ENCODE results near the gene STARD13. TPM values are rescaled to one million over a fixed set of nuclear protein-coding genes. Genes with fewer than 3 reads are reported as not detected.

The STARD13 gene
- total RNA-seq, 1 experiment from 2014 or later = 2.1 TPM

DNA sequence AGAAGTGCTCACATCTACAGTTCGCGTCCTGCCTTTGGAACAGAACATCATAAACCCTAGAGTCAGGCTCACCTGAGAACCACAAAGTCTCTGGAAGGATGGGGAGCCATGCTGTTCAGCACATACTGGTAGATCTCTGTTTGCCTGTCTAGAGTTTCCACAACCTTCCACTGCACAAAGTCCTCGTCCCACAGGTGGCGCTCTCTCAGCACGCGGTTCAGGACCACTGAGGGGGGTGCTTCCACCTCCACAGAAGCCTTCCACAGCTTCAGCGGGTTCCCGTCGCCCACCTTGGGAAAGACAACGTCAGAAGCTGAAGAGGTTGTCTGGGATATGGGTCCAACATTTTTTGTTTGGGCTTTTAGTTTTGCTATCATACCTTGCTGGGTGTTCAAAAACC is 175.8 kb downstream of the STARD13 start:
- H3K18ac ChIP-seq (ENCODE audit: insufficient read length, low read depth, low read length) = no peak overlapping the region
- no peak overlapping the region for H3K56ac ChIP-seq (ENCODE audit: insufficient read length, low read depth, low read length)
- TF ChIP-seq, protein P1, sequence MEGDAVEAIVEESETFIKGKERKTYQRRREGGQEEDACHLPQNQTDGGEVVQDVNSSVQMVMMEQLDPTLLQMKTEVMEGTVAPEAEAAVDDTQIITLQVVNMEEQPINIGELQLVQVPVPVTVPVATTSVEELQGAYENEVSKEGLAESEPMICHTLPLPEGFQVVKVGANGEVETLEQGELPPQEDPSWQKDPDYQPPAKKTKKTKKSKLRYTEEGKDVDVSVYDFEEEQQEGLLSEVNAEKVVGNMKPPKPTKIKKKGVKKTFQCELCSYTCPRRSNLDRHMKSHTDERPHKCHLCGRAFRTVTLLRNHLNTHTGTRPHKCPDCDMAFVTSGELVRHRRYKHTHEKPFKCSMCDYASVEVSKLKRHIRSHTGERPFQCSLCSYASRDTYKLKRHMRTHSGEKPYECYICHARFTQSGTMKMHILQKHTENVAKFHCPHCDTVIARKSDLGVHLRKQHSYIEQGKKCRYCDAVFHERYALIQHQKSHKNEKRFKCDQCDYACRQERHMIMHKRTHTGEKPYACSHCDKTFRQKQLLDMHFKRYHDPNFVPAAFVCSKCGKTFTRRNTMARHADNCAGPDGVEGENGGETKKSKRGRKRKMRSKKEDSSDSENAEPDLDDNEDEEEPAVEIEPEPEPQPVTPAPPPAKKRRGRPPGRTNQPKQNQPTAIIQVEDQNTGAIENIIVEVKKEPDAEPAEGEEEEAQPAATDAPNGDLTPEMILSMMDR (conservative IDR thresholded peaks at IDR 0.05) = peak; percentile 67
- no peaks in the 10 kb centered on the region for H3K4me1 Mint-ChIP-seq
- no peak overlapping the region for H2BK5ac ChIP-seq (ENCODE audit: insufficient read length, low read length)
- no peak overlapping the region for H3K14ac ChIP-seq (ENCODE audit: insufficient read depth, low read length)
- no peaks in the 10 kb centered on the region for H3K9me3 ChIP-seq (ENCODE audit: control insufficient read depth, low read depth, low read length)
- H3K79me2 ChIP-seq (ENCODE audit: insufficient read depth, low read length) = no peaks in the 10 kb centered on the region
- no peak overlapping the region for H3K4ac ChIP-seq (ENCODE audit: low read depth, low read length)
- H2AFZ ChIP-seq (ENCODE audit: low read length) = no peak overlapping the region
- no peak overlapping the region for H2BK15ac ChIP-seq (ENCODE audit: low read depth, low read length)
- no peak overlapping the region; a peak in 1 of 7 replicates for H3K27ac Mint-ChIP-seq
- H3K27me3 Mint-ChIP-seq (ENCODE audit: low read depth) = no peaks in the 10 kb centered on the region
- no peak overlapping the region for H2BK20ac ChIP-seq (ENCODE audit: low read depth, low read length, poor library complexity, severe bottlenecking)
- H3K9me3 Mint-ChIP-seq = no peaks in the 10 kb centered on the region
- H3K36me3 Mint-ChIP-seq (ENCODE audit: insufficient read depth in 1 of 3, low read depth in 3 of 3) = peaks cover 0 to 7% (median 0%) of the 10 kb centered on the region in 3 experiments; a peak in 2 of 7 replicates
- H2AK5ac ChIP-seq (ENCODE audit: insufficient read length, low read length) = no peak overlapping the region
- H4K5ac ChIP-seq (ENCODE audit: insufficient read length, low read depth, low read length) = no peak overlapping the region
- no CpG with 5 or more reads among the region's 10 CpGs for WGBS (ENCODE audit: extremely low coverage, insufficient read length, low lambda C conversion rate)
- H3K9ac ChIP-seq (ENCODE audit: extremely low read depth, insufficient read length, low read length) = no peak overlapping the region
- H3K4me3 Mint-ChIP-seq = no peak overlapping the region
- no peak overlapping the region for H2BK120ac ChIP-seq (ENCODE audit: low read depth, low read length, poor library complexity, severe bottlenecking)
- DNase-seq = peak; percentile 52
- 0 out of 2 replicates have a peak, but pooled peaks cover 2% of the 10 kb centered on the region for H3K27me3 ChIP-seq (ENCODE audit: insufficient read depth, low read length)
- no peaks in the 10 kb centered on the region for H4K20me1 ChIP-seq (ENCODE audit: control insufficient read depth, insufficient read depth, insufficient read length)
- no peak overlapping the region for H2BK12ac ChIP-seq (ENCODE audit: insufficient read length, low read depth, low read length)
- no peak overlapping the region for H3K23ac ChIP-seq (ENCODE audit: insufficient read length, low read depth, low read length)
- H4K91ac ChIP-seq (ENCODE audit: insufficient read length, low read depth, low read length) = no peak overlapping the region
- no peak overlapping the region for H3K27ac ChIP-seq (ENCODE audit: insufficient read length, low read depth, low read length)
- no peak overlapping the region for H3T11ph ChIP-seq (ENCODE audit: low read length)
- H3K23me2 ChIP-seq (ENCODE audit: insufficient read length, low read depth, low read length, poor library complexity, severe bottlenecking) = no peaks in the 10 kb centered on the region
- H3K4me1 ChIP-seq (ENCODE audit: insufficient read depth, low read length) = no peaks in the 10 kb centered on the region
- H4K8ac ChIP-seq (replicated peaks; ENCODE audit: insufficient read length, low read depth, low read length) = no peak overlapping the region
- H3K79me1 ChIP-seq (ENCODE audit: insufficient read depth, low read depth, low read length, poor library complexity, severe bottlenecking) = no peaks in the 10 kb centered on the region
- H3K4me2 ChIP-seq (ENCODE audit: insufficient read depth, insufficient read length, low read length) = no peak overlapping the region

Measured in H9 (cell line).